GM21717 (cell line): ENCODE measurements around the gene RPGRIP1L.
"Not testable (repeated sequence)": the region's sequence is repeated elsewhere in the genome, so short reads cannot be mapped to it uniquely, and the experiment has no call there.

Experiments used
- ATAC-seq: cut with Tn5 transposase; IDR thresholded peaks from one replicate; pipeline ENCODE4 v1.9.1; 2021; ENCODE audit warnings: mild to moderate bottlenecking, moderate library complexity; ENCODE audit not compliant: unreplicated experiment

RPGRIP1L gene

GRCh38 chr16:53713403-53714204 is 9.9 kb upstream of the RPGRIP1L start:
- ATAC-seq: no peak

DNA sequence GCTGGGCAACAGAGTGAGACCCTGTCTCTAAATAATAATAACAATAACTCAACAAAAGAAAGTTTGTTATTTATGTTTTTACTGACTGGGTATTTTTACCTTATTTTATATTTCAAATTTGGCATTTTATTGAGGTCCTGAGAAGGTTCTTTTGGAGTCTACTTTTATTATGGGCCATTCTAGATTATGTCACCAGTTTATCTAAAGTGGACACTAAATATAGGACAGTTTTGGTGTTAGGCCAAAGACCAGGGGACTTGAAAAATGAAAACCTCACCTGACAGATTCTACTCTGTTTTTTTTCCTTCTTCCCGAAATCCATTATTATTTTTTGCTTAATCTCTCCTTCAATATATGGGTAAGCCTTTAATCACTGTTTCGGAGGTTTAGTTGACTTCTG is 8.4 kb upstream of the RPGRIP1L start:
- ATAC-seq: no peak

- no peak for ATAC-seq
These were observed 7.7 kb upstream of the RPGRIP1L start for GRCh38 chr16:53711390-53711789.

DNA sequence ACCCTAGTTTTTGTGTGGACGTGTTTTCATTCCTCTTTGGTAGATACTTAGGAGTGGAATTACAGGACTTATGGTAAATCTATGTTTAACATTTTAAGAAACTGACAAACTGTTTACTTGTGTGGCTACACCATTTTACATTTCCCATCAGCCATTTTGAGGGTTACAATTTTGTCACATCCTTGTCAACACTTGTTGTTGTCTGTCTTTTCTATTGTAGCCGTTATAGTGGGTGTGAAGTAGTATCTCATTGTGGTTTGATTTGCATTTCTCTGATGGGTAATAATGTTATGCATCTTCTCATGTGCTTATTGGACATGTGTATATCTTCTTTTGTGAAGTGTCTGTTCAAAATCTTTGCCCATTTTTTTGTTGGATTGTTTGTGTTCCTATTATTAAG is 4.8 kb upstream of the RPGRIP1L start:
- ATAC-seq: no peak

DNA sequence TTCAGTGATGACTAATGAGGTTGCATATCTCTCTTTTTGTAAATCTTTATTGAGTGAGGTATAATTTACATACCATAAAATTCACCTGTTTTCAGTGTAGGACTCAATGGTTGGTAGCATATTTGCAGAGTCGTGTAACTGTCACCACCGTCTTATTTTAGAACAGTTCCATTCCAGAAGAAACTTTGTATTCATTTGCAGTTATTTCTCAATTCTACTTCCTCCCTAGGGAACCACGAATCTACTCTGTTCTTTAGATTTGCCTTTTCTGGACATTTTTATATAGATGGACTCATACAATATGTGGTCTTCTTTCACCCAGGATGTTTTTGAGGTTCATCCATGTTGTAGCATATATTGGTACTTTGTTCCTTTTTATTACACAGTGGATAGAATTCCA is 4.0 kb upstream of the RPGRIP1L start:
- ATAC-seq: no peak

DNA sequence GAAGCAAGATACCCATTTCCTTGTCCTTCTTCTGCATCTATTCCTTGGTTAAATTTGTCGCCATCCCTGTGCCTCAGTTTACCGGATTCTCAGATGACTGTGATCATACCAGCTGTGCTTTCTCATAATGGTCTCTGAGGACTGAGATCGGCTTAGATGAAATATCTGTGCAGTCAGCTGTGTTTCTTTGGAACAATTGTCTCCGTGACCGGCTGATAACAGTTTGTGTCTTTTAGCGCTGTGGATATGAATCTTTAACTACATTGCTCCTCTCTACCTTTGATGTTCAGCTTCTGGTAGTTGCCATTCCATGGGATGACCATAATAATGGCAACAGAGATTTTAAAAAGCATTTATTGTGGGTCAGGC is 770 bp upstream of the RPGRIP1L start:
- ATAC-seq: no peak

DNA sequence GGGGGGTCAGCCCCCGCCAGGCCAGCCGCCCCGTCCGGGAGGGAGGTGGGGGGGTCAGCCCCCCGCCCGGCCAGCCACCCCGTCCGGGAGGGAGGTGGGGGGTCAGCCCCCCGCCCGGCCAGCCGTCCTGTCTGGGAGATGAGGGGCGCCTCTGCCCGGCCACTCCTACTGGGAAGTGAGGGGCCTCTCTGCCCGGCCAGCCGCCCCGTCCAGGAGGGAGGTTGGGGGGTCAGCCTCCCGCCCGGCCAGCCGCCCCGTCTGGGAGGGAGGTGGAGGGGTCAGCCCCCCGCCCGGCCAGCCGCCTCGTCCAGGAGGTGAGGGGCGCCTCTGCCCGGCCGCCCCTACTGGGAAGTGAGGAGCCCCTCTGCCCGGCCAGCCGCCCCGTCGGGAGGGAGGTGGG is 5.4 kb downstream of the RPGRIP1L start:
- not testable (repeated sequence) for ATAC-seq

- no peak for ATAC-seq
These were observed 8.6 kb downstream of the RPGRIP1L start for GRCh38 chr16:53695070-53695469.

- no peak for ATAC-seq
These were observed 10.3 kb downstream of the RPGRIP1L start for GRCh38 chr16:53693320-53693719.

- no peak for ATAC-seq
These were observed 11.5 kb downstream of the RPGRIP1L start for GRCh38 chr16:53692146-53692545.

GRCh38 chr16:53690771-53691170 is 12.9 kb downstream of the RPGRIP1L start:
- no peak for ATAC-seq

- ATAC-seq: no peak
These were observed 14.0 kb downstream of the RPGRIP1L start for GRCh38 chr16:53689636-53690035.

GRCh38 chr16:53686710-53687109 is 16.9 kb downstream of the RPGRIP1L start:
- ATAC-seq: no peak

DNA sequence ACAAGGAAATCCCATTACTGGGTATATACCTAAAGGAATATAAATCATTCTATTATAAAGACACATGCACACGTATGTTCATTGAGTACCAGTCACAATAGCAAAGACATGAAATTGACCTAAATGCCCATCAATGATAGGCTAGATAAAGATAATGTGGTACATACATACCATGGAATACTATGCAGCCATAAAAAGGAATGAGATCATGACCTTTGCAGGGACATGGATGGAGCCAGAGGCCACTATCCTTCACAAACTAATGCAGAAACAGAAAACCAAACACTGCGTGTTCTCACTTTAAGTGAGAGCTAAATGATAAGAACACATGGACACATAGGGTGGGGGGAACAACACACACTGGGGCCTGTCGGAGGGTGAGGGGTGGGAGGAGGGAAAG is 18.3 kb downstream of the RPGRIP1L start:
- ATAC-seq: not testable (repeated sequence)

- no peak for ATAC-seq
These were observed 22.3 kb downstream of the RPGRIP1L start for GRCh38 chr16:53681354-53681753.

DNA sequence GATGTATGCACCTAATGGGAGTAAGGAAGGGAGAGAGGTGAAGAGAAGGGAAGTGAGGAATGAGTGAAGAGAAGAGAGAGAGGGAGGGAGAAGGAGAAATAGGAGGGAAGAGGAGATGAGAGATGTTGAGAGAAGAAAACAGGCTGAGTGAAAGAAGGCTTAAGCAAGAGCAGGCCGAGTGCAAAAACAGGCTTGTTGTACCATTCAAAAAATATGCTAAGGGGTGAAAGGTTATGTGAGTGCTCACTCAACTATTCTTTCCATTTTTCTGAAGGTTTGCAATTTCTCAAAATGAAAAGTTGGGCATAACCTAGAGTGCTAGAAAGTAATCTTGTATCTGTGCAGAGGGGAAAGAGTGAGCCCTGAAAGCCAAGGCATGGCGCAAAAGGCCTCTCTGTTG is 22.9 kb downstream of the RPGRIP1L start:
- no peak for ATAC-seq

DNA sequence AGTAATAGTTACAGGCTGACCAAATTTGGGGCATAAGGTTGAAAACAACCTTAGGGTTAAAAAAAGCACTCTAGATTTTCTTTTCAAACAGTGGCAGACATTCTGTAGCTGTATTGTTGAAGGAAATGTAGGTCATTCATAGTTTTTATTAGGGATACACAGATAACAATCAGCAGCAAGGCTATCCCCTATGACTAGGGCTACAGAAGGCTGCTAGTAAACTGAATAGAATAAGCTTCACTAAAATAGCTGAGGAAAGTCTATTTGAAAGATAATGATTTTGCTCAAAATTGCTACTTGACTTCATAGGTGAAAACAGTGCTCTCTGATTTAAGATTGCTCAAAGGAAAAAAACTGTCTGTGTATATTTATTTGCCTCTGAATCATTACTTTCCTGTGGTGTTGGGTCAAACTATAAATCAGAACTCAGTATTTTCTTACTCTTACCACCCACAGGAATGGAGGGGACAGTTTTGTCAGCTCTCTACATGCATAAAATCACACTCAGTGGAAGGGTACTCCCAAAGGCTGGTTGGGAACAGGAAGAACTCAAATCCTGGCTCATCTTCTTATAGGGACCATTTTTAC is 24.8 kb downstream of the RPGRIP1L start:
- no peak for ATAC-seq

DNA sequence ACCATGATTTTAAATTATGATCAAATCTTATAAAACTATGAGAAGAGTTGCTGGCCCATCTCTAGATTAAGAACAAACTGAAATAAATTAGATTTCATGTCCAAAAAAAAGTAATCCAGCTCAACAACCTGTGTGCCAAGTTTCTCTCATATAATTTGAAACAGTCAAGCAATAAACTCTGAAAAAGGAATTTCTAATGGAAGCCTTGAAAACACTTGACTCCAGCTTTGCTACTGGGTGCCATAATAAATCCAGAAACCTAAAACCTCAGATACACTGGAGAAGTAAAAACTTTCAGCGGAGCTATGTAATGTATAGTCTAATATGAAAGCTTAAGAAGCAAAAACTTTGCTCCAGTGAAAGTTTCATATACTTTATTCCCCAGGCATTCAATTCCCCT is 25.5 kb downstream of the RPGRIP1L start:
- ATAC-seq: no peak

DNA sequence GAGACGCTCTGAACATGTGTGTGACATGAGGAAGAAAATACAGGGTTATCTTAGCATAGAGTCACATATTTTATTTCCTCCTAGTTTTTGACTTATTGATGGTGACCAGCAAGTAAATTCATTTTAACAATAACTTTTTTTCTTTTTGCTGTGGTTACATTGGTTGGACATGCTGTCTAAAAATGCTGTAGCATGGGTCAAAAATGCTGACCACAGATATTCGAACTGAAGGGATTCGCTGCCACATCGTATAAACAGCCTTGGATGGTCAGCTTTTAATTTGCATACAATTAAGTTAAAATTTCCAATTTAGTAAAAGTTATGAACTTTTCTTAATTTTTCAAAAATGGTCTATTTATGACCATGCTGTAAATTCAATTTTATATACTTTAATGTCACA is 30.5 kb downstream of the RPGRIP1L start:
- ATAC-seq: no peak

DNA sequence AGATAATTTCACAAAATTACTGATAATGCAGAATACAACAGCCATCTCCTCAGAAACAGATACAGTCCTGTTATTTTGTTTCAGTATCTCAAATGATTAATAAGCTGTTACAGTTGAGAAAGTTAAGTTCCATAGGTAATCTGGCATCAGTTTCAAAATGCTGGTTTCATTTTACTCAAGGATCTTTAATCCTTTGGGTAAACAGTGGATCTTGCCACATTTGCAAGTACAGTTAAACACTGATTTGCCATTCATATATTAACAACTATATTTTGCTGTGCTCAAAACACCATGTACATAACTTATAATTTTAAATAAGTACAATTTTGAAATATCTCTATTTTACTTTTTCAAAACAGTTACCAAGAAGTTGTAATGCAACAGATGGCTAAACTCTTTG is 31.2 kb downstream of the RPGRIP1L start:
- ATAC-seq: no peak

GRCh38 chr16:53668869-53669268 is 34.8 kb downstream of the RPGRIP1L start:
- ATAC-seq: no peak

DNA sequence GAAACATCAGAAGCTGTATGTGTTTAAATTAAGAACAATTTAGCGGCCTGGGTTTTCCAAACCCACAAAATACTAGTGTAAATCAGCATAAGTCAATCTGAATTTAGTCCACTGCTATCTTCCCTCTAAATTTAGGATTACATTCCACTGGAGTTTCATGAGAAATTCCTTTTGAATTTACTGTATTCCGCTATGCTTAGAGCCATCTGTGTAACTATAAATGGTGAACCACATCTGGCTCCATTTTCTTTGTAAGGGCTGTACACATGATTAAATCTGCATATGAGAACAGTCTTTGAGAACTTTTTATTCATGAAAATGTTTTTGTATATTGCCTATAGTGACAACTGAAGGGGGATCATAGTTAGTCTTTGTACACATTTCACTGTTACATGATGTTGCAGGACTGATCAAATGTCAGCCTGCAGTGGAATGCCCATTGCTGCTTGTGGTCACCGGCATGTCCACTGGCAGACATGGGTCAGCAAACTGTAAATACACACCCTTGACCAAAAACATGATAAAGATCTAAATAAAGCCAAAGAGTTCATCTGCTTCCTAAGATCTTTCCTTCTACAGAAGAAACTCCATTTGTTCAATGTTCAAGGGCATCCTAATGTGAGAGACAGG is 36.8 kb downstream of the RPGRIP1L start:
- ATAC-seq: no peak
